Stimulated activated CD4-positive, alpha-beta T cell treated with anti-CD3 and anti-CD28 coated beads, TNF-alpha, amount 100 ng/mL, for 48 hours (primary cell): ENCODE results near the gene MED8.

ENCODE experiments used
- DNase-seq, 3 donors: peaks; one replicate each; pipeline ENCODE4 v3.0.0-alpha.2; 2020; ENCODE audit warnings: low read depth in 3 of 3

MED8 gene

DNA sequence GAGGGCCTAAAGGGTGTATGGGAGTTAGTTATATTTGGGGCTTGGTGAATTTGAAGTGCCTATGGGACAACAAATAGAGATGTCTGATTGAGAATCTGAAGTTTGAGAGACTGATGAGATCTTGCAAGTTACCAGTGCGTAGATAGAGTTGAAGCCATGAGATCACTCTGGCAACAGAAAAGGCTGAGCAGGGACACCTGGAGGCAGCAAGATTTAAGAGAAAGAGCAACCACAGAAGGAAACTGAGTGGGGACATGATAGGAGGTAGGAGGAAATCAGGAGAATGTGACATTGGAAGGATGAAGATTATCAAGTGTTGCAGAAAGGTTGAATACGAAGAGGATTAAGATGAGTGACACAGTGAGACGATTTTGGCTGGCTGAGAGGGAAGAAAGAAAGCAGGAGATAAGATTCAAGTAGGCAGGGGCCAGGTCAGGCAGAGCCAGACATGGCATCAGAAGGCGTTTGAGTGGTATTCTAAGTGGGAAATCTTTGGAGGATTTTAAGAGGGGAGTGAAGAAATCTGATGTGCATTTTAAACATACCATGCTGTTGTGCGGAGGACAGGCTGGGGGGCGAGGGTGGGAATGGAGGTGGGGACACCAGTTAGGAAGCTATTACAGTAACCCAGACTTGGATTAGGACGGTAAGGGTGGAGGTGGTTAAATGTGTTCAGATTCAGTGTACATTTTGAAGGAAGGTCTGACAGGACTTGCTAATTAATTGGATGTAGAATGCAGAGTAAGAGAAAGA is 55.0 kb downstream of the MED8 start:
- DNase-seq, result no peak
